ENCODE results near the gene COQ3. TPM values are rescaled to one million over a fixed set of nuclear protein-coding genes. Genes with fewer than 3 reads are reported as not detected.
A peak's percentile ranks its signal among the peaks of the same experiment; 100 is the strongest.

Gene COQ3
- total RNA-seq, 1 donor from 2014 or later: 12.0 TPM

GRCh38 chr6:99354983-99355382 is 39.0 kb downstream of the COQ3 start:
- peaks cover 8 to 35% (median 27%) of the 10 kb centered on the region in 3 donors for H3K27me3 ChIP-seq (ENCODE audit: control insufficient read depth in 3 of 3, insufficient read depth in 3 of 3, low read length in 3 of 3)
- H3K4me1 ChIP-seq (ENCODE audit: control insufficient read depth in 3 of 3, insufficient read depth in 3 of 3, low read length in 3 of 3): peaks cover 0 to under 1% (median 0%) of the 10 kb centered on the region in 3 donors
- H3K9ac ChIP-seq (ENCODE audit: low read depth in 1 of 3, low read length in 3 of 3): no peak overlapping the region
- no peak overlapping the region for H3K27ac ChIP-seq (ENCODE audit: low read depth, low read length)
- no peaks in the 10 kb centered on the region for H3K9me3 ChIP-seq (ENCODE audit: control insufficient read depth in 3 of 3, low read length in 3 of 3)
- no peak overlapping the region for H3K4me3 ChIP-seq (ENCODE audit: low read length in 3 of 3)
- H3K36me3 ChIP-seq (ENCODE audit: control insufficient read depth in 3 of 3, insufficient read depth in 3 of 3, low read length in 3 of 3): no peaks in the 10 kb centered on the region

GRCh38 chr6:99353126-99353525 is 40.9 kb downstream of the COQ3 start:
- no peak overlapping the region for H3K4me3 ChIP-seq (ENCODE audit: low read length in 3 of 3)
- H3K9ac ChIP-seq (ENCODE audit: low read depth in 1 of 3, low read length in 3 of 3): no peak overlapping the region
- peaks cover 15 to 42% (median 35%) of the 10 kb centered on the region in 3 donors for H3K27me3 ChIP-seq (ENCODE audit: control insufficient read depth in 3 of 3, insufficient read depth in 3 of 3, low read length in 3 of 3)
- H3K4me1 ChIP-seq (ENCODE audit: control insufficient read depth in 3 of 3, insufficient read depth in 3 of 3, low read length in 3 of 3): peaks cover 0 to 3% (median 2%) of the 10 kb centered on the region in 3 donors
- no peaks in the 10 kb centered on the region for H3K9me3 ChIP-seq (ENCODE audit: control insufficient read depth in 3 of 3, low read length in 3 of 3)
- H3K36me3 ChIP-seq (ENCODE audit: control insufficient read depth in 3 of 3, insufficient read depth in 3 of 3, low read length in 3 of 3): no peaks in the 10 kb centered on the region
- H3K27ac ChIP-seq (ENCODE audit: low read depth, low read length): no peak overlapping the region

GRCh38 chr6:99350573-99350972 is 43.4 kb downstream of the COQ3 start:
- Histone ChIP-seq H3K4me3 (ENCODE audit: low read length in 3 of 3) (no peak overlapping the region), H3K27ac (ENCODE audit: low read depth, low read length) (no peak overlapping the region), H3K4me1 (ENCODE audit: control insufficient read depth in 3 of 3, insufficient read depth in 3 of 3, low read length in 3 of 3) (peaks cover 0 to 3% (median 2%) of the 10 kb centered on the region in 3 donors)

GRCh38 chr6:99349171-99350141 is 44.5 kb downstream of the COQ3 start, which contains the start of gene FAXC:
TSS of gene FAXC (minus strand) at chr6:99349674. CDS start at chr6:99349372, 302 bp downstream.
- peaks cover 0 to 3% (median 2%) of the 10 kb centered on the region in 3 donors for H3K4me1 ChIP-seq (ENCODE audit: control insufficient read depth in 3 of 3, insufficient read depth in 3 of 3, low read length in 3 of 3)
- peak within 1 kb of the TSS; percentile 27 to 58 (median 57) for H3K4me3 ChIP-seq (ENCODE audit: low read length in 3 of 3)
- H3K36me3 ChIP-seq (ENCODE audit: control insufficient read depth in 3 of 3, insufficient read depth in 3 of 3, low read length in 3 of 3): no peaks in the 10 kb centered on the region
- peak within 1 kb of the TSS in 1 of 3 donors; percentile 50 for H3K9ac ChIP-seq (ENCODE audit: low read depth in 1 of 3, low read length in 3 of 3)
- no peak within 1 kb of the TSS for H3K27ac ChIP-seq (ENCODE audit: low read depth, low read length)
- no peaks in the 10 kb centered on the region for H3K9me3 ChIP-seq (ENCODE audit: control insufficient read depth in 3 of 3, low read length in 3 of 3)
- peaks cover 15 to 46% (median 35%) of the 10 kb centered on the region in 3 donors for H3K27me3 ChIP-seq (ENCODE audit: control insufficient read depth in 3 of 3, insufficient read depth in 3 of 3, low read length in 3 of 3)

More at GRCh38 chr6:99350573-99350972, 43.4 kb downstream of the COQ3 start:
- Histone ChIP-seq H3K9ac (ENCODE audit: low read depth in 1 of 3, low read length in 3 of 3) (no peak overlapping the region), H3K9me3 (ENCODE audit: control insufficient read depth in 3 of 3, low read length in 3 of 3) (no peaks in the 10 kb centered on the region), H3K36me3 (ENCODE audit: control insufficient read depth in 3 of 3, insufficient read depth in 3 of 3, low read length in 3 of 3) (no peaks in the 10 kb centered on the region), H3K27me3 (ENCODE audit: control insufficient read depth in 3 of 3, insufficient read depth in 3 of 3, low read length in 3 of 3) (peaks cover 15 to 51% (median 35%) of the 10 kb centered on the region in 3 donors)

- H3K27me3 ChIP-seq (ENCODE audit: control insufficient read depth in 3 of 3, insufficient read depth in 3 of 3, low read length in 3 of 3): peaks cover 13 to 43% (median 31%) of the 10 kb centered on the region in 3 donors
- H3K9me3 ChIP-seq (ENCODE audit: control insufficient read depth in 3 of 3, low read length in 3 of 3): no peaks in the 10 kb centered on the region
- H3K4me3 ChIP-seq (ENCODE audit: low read length in 3 of 3): peak overlapping the region; percentile 27 to 57 (median 45)
- H3K36me3 ChIP-seq (ENCODE audit: control insufficient read depth in 3 of 3, insufficient read depth in 3 of 3, low read length in 3 of 3): no peaks in the 10 kb centered on the region
- H3K27ac ChIP-seq (ENCODE audit: low read depth, low read length): no peak overlapping the region
- H3K4me1 ChIP-seq (ENCODE audit: control insufficient read depth in 3 of 3, insufficient read depth in 3 of 3, low read length in 3 of 3): peaks cover 0 to 3% (median 2%) of the 10 kb centered on the region in 3 donors
- no peak overlapping the region for H3K9ac ChIP-seq (ENCODE audit: low read depth in 1 of 3, low read length in 3 of 3)
Measured at GRCh38 chr6:99348288-99349170, 45.5 kb downstream of the COQ3 start.

- H3K4me3 ChIP-seq (ENCODE audit: low read length in 3 of 3): no peak overlapping the region
- H3K9me3 ChIP-seq (ENCODE audit: control insufficient read depth in 3 of 3, low read length in 3 of 3): no peaks in the 10 kb centered on the region
- H3K27me3 ChIP-seq (ENCODE audit: control insufficient read depth in 3 of 3, insufficient read depth in 3 of 3, low read length in 3 of 3): peaks cover 13 to 36% (median 28%) of the 10 kb centered on the region in 3 donors
- no peaks in the 10 kb centered on the region for H3K36me3 ChIP-seq (ENCODE audit: control insufficient read depth in 3 of 3, insufficient read depth in 3 of 3, low read length in 3 of 3)
- no peak overlapping the region for H3K9ac ChIP-seq (ENCODE audit: low read depth in 1 of 3, low read length in 3 of 3)
- H3K27ac ChIP-seq (ENCODE audit: low read depth, low read length): no peak overlapping the region
- H3K4me1 ChIP-seq (ENCODE audit: control insufficient read depth in 3 of 3, insufficient read depth in 3 of 3, low read length in 3 of 3): peaks cover 0 to 3% (median 2%) of the 10 kb centered on the region in 3 donors
Measured at GRCh38 chr6:99347804-99348203, 46.2 kb downstream of the COQ3 start.

- H3K27me3 ChIP-seq (ENCODE audit: control insufficient read depth in 3 of 3, insufficient read depth in 3 of 3, low read length in 3 of 3): peaks cover 13 to 27% (median 20%) of the 10 kb centered on the region in 3 donors
Measured at GRCh38 chr6:99346595-99346994, 47.4 kb downstream of the COQ3 start.

GRCh38 chr6:99345164-99345563 is 48.8 kb downstream of the COQ3 start:
- no peak overlapping the region for H3K27ac ChIP-seq (ENCODE audit: low read depth, low read length)
- H3K4me1 ChIP-seq (ENCODE audit: control insufficient read depth in 3 of 3, insufficient read depth in 3 of 3, low read length in 3 of 3): peaks cover 0 to 3% (median 2%) of the 10 kb centered on the region in 3 donors
- H3K27me3 ChIP-seq (ENCODE audit: control insufficient read depth in 3 of 3, insufficient read depth in 3 of 3, low read length in 3 of 3): peaks cover 7 to 17% (median 8%) of the 10 kb centered on the region in 3 donors

More at GRCh38 chr6:99346595-99346994, 47.4 kb downstream of the COQ3 start:
- no peak overlapping the region for H3K9ac ChIP-seq (ENCODE audit: low read depth in 1 of 3, low read length in 3 of 3)
- H3K27ac ChIP-seq (ENCODE audit: low read depth, low read length): no peak overlapping the region
- H3K36me3 ChIP-seq (ENCODE audit: control insufficient read depth in 3 of 3, insufficient read depth in 3 of 3, low read length in 3 of 3): no peaks in the 10 kb centered on the region
- H3K9me3 ChIP-seq (ENCODE audit: control insufficient read depth in 3 of 3, low read length in 3 of 3): no peaks in the 10 kb centered on the region
- no peak overlapping the region for H3K4me3 ChIP-seq (ENCODE audit: low read length in 3 of 3)
- peaks cover 0 to 3% (median 2%) of the 10 kb centered on the region in 3 donors for H3K4me1 ChIP-seq (ENCODE audit: control insufficient read depth in 3 of 3, insufficient read depth in 3 of 3, low read length in 3 of 3)

GRCh38 chr6:99344289-99344688 is 49.7 kb downstream of the COQ3 start:
- Histone ChIP-seq H3K27ac (ENCODE audit: low read depth, low read length) (no peak overlapping the region), H3K36me3 (ENCODE audit: control insufficient read depth in 3 of 3, insufficient read depth in 3 of 3, low read length in 3 of 3) (no peaks in the 10 kb centered on the region), H3K4me3 (ENCODE audit: low read length in 3 of 3) (no peak overlapping the region), H3K9me3 (ENCODE audit: control insufficient read depth in 3 of 3, low read length in 3 of 3) (no peaks in the 10 kb centered on the region), H3K9ac (ENCODE audit: low read depth in 1 of 3, low read length in 3 of 3) (no peak overlapping the region), H3K27me3 (ENCODE audit: control insufficient read depth in 3 of 3, insufficient read depth in 3 of 3, low read length in 3 of 3) (peaks cover 3 to 13% (median 8%) of the 10 kb centered on the region in 3 donors), H3K4me1 (ENCODE audit: control insufficient read depth in 3 of 3, insufficient read depth in 3 of 3, low read length in 3 of 3) (peaks cover 0 to 3% (median 0%) of the 10 kb centered on the region in 3 donors)

More at GRCh38 chr6:99345164-99345563, 48.8 kb downstream of the COQ3 start:
- Histone ChIP-seq H3K9ac (ENCODE audit: low read depth in 1 of 3, low read length in 3 of 3) (no peak overlapping the region), H3K9me3 (ENCODE audit: control insufficient read depth in 3 of 3, low read length in 3 of 3) (no peaks in the 10 kb centered on the region), H3K36me3 (ENCODE audit: control insufficient read depth in 3 of 3, insufficient read depth in 3 of 3, low read length in 3 of 3) (no peaks in the 10 kb centered on the region), H3K4me3 (ENCODE audit: low read length in 3 of 3) (no peak overlapping the region)

Measured in skeletal muscle tissue (tissue), 4 donors.